NK-92 (cell line): Measurements from ENCODE around the gene NEDD8.

Experiments used
- DNase-seq: peaks from one replicate; lab custom pipeline; 2025; ENCODE audit not compliant: unreplicated experiment; lab: John Stamatoyannopoulos, UW

NEDD8 gene

GRCh38 chr14:24232121-24232644 is at the start of gene NEDD8:
TSS of gene NEDD8 (minus strand) at chr14:24232367. CDS start at chr14:24232267, 100 bp downstream.
- peak; percentile 30 for DNase-seq

- DNase-seq = no peak
These were observed 49.5 kb upstream of the NEDD8 start for GRCh38 chr14:24281636-24282035.

GRCh38 chr14:24280797-24281460 is 48.8 kb upstream of the NEDD8 start:
- DNase-seq = no peak

GRCh38 chr14:24279301-24280186 is 47.4 kb upstream of the NEDD8 start:
- DNase-seq = no peak

GRCh38 chr14:24278424-24278823 is 46.3 kb upstream of the NEDD8 start:
- DNase-seq = no peak

- no peak for DNase-seq
These were observed 45.6 kb upstream of the NEDD8 start for GRCh38 chr14:24277606-24278321.

GRCh38 chr14:24277071-24277470 is 44.9 kb upstream of the NEDD8 start:
- DNase-seq = no peak

GRCh38 chr14:24274101-24274543 is 42.0 kb upstream of the NEDD8 start:
- no peak for DNase-seq

GRCh38 chr14:24273422-24273998 is 41.3 kb upstream of the NEDD8 start:
- no peak for DNase-seq

- DNase-seq = no peak
These were observed 40.3 kb upstream of the NEDD8 start for GRCh38 chr14:24272467-24272866.

- DNase-seq = no peak
These were observed 39.7 kb upstream of the NEDD8 start for GRCh38 chr14:24271834-24272263.

- DNase-seq = peak; percentile 64
These were observed 39.1 kb upstream of the NEDD8 start, which contains the start of gene RABGGTA for GRCh38 chr14:24271134-24271833. TSS of gene RABGGTA (minus strand) at chr14:24271597. CDS start at chr14:24271115, 482 bp downstream.

- no peak for DNase-seq
These were observed 38.5 kb upstream of the NEDD8 start for GRCh38 chr14:24270537-24271133.

- DNase-seq = no peak
These were observed 37.9 kb upstream of the NEDD8 start for GRCh38 chr14:24269910-24270536.

- DNase-seq = no peak
These were observed 37.2 kb upstream of the NEDD8 start for GRCh38 chr14:24269368-24269767.

GRCh38 chr14:24268225-24268624 is 36.1 kb upstream of the NEDD8 start:
- no peak for DNase-seq

- DNase-seq = no peak
These were observed 35.3 kb upstream of the NEDD8 start for GRCh38 chr14:24267516-24267915.

GRCh38 chr14:24266344-24267244 is 34.4 kb upstream of the NEDD8 start:
- DNase-seq = no peak
